KG1 (cell line): ENCODE data around the gene RUVBL2.
"Not testable (repeated sequence)": the region's sequence is repeated elsewhere in the genome, so short reads cannot be mapped to it uniquely, and the experiment has no call there.

Experiments used
- DNase-seq: peaks from one replicate; lab custom pipeline; 2025; lab: John Stamatoyannopoulos, UW

RUVBL2 gene

DNA sequence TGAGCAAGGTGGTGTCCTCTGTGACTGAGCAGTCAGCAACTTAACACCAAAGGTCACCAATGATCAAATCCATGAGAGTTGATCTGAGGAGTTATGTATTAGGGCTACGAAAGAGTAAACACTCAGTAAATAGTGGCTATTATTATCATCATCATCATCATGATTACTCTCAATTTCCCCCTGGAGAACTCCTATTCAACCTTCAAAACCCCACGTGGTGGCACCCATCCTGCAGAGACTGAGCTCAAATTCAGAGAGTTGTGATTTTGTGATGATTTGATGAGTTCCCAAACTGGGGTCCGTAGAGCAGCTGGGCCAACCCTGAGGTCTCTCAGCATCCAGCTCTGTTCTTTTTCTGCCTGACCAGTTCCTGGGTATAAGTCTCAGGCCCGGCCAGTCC lies 56.1 kb downstream of the RUVBL2 start:
- DNase-seq = not testable (repeated sequence)

GRCh38 chr19:49050376-49051033 lies 56.8 kb downstream of the RUVBL2 start:
- DNase-seq = not testable (repeated sequence)

- DNase-seq = no peak
These were observed 62.6 kb downstream of the RUVBL2 start for GRCh38 chr19:49056101-49056901.

- DNase-seq = not testable (repeated sequence)
These were observed 63.4 kb downstream of the RUVBL2 start for GRCh38 chr19:49056902-49057596.

DNA sequence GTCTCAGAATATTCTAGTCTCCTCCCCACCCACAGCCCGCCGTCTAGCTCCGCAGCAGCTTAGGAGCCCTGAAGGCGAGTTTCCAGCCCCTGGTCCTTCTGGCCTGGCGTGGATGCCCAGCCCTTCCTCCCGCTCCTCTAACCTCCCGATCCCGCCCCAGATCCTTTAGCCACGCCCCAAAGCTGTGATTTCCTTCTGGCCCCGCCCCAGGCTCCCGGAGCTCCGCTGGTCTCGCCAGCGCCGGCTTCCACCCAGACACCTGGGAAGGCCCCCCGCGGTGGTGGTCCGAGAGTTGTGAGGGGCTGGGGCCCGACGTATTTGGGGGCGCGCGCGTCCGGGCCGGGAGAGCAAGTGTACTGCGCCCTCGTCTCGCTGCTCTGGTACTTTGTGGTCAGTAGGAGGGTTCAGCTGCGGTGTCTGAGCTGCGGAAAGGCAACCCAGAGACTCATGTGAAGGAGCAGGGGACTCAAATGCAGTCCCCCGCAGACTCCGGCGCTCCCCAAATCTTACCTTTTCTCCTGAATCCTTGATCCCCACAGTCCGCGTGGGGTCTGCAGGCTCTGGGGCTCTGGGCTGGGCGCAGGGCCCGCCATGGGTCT lies 64.0 kb downstream of the RUVBL2 start, which contains the start of gene CGB7:
CGB7 (minus strand) TSS at position 114 of the 599 bp plus-strand sequence. CDS start 2,374 bp downstream, outside the sequence.
- no peak for DNase-seq

GRCh38 chr19:49058562-49058961 lies 64.9 kb downstream of the RUVBL2 start:
- no peak for DNase-seq

DNA sequence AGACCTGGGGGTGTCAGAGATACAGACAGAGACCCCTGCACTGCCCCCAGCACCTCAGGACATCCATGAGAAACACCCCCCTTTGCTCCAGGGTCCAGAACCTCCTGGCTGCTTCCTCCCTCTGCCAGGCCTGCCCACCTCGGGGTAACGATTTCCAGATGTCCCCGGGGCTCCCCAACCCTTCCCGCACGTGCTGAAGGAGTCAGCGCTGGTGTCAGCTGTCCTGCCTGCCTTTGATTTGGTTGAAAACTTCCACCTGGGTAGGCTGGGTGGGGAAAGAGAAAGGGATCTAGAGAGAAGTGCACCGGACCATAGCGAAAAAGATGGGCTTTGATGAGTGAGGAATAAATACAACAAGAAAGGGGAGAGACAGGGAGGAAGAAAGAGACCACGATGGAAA lies 65.4 kb downstream of the RUVBL2 start:
- no peak for DNase-seq

DNA sequence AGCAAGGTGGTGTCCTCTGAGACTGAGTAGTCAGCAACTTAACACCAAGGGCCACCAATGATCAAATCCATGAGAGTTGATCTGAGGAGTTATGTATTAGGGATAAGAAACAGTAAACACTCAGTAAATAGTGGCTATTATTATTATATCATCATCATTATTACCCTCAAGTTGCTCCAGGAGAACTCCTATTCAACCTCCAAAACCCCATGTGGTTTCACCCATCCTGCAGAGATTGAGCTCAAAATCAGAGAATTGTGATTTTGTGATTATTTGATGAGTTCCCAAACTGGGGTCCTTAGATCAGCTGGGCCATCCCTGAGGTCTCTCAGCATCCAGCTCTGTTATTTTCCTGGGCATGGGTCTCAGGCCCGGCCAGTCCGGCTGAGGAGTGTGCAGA lies 67.3 kb downstream of the RUVBL2 start:
- no peak for DNase-seq

DNA sequence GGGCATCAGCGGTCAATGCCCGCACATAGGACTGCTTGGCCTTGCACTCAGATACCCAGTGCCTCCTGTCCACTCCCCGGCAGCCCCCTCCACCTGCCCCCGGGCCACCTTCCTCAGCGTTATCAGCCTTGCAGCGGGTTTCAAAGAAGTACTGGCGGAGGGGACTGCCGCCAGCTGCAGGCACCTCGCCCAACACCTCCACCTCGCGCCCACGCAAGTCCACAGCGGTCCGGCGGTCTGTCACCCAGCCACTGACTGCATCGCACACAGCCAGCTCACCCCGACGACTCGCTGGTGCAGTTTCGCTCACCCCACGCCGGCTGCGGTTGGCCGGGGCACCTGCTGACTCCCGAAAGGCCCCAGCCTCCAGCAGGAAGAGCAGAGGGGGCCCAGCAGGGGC lies 67.8 kb downstream of the RUVBL2 start:
- no peak for DNase-seq

- DNase-seq = no peak
These were observed 70.4 kb downstream of the RUVBL2 start for GRCh38 chr19:49064029-49064629.

DNA sequence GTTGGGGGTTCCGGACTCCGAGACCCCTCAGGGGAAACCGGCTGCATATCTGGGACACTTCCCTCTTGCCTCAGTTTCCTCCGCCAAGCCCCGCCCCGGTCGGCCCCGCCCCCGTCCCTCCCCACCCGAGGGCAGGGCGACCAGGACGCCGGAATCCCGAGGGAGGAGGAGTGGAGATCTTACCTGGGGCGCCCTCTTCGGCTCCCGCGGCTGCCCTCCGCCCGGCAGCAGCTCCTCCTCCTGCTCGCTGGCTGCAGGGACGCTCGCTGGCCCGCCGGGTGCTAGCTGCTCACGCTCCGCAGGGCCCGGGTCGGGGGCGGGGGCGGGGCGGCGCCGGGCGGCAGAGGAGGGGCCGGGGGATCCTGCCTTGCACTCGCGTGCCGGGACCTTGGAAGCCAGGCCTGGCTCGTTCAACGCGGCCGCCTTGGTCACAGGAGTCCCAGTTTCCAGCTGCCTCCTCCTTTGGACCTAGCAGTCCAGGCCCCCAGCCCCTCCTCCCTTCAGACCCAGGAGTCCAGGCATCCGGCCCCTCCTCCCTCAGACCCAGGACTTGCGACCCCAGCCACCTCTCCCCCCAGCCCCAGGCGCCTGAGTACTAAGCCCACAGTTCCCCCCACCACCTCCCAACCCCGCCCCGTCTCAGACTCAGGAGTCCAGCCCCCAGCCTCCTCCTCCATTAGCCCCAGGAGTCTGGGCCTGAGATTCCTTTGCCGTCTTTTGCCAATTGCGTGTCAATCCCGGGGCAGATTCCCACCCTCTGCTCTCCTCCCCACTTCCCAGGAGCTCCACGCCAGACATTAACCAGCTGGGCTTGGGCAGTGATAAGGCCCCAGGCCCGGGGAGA lies 71.3 kb downstream of the RUVBL2 start, which contains the start of gene NTF4:
NTF4 (minus strand) TSS at position 51 of the 844 bp plus-strand sequence. CDS start 2,821 bp downstream, outside the sequence.
- DNase-seq = no peak
